Activated T-helper 9 cell treated with anti-CD3 and anti-CD28 coated beads, Interleukin-2, amount 50 U/mL, for 16 hours (primary cell): ENCODE data around the gene HOXB4.

Experiments used
- DNase-seq: peaks from one replicate; pipeline ENCODE4 v3.0.0-alpha.2; 2020; ENCODE audit warnings: low read depth

HOXB4 gene

DNA sequence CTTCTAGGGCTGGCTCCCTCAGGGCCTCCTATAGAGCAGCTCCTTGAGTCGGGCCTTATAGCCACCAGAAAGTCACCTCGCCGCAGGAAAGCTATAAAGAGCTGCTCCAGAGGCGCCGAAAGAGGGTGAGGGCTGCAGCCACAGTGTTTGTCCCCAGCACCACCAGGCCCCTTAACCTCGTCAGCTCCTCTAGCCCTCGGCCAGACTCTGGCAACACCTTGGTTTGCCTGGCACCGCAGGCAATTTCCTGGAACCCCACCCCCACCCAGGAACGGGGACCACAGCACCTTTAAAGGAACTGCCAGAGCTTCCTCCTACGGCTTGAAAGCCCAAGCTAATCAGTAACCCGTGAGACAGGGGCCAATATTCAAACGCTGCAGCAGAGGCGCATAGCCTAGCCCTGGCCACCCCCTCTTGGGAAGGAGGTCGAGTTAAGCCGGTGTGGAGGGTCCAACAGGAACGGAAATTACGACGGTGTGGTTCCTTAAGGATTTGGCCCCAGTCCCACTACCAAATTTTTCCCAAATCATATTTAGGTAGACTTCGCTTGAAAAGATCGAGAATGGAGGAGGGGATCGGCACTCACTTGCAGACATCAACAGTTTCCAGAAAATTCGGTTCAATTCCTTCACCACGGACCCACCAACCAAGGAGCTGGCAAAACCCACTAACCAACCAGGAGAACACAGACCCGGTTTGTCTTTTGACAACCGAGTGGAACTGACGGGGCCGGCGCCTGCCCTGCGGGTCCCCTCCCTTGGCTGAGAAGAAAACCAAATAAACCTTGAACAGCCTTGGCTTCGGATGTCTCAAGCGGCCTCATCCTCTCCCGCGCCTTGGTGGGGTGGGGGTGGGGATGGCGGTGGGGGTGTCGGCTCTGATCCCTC, 23.6 kb upstream of the HOXB4 start:
- no peak for DNase-seq

DNA sequence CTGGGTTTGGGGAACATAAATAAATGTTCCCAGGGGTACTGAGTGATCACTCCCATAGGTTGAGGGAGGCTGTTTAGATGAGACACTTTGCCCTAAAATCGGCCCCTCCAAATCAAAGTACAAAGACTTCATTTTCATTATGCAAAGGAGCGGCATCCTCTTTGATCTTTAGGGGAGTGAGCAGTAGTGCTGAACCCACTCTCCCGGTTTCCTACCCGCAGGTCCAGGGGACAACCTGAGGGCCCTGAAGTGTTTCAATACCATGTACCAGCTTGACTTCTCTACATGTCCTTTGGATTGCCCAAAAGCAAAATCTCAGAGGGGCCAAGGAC, 23.0 kb upstream of the HOXB4 start:
- DNase-seq, result no peak

DNA sequence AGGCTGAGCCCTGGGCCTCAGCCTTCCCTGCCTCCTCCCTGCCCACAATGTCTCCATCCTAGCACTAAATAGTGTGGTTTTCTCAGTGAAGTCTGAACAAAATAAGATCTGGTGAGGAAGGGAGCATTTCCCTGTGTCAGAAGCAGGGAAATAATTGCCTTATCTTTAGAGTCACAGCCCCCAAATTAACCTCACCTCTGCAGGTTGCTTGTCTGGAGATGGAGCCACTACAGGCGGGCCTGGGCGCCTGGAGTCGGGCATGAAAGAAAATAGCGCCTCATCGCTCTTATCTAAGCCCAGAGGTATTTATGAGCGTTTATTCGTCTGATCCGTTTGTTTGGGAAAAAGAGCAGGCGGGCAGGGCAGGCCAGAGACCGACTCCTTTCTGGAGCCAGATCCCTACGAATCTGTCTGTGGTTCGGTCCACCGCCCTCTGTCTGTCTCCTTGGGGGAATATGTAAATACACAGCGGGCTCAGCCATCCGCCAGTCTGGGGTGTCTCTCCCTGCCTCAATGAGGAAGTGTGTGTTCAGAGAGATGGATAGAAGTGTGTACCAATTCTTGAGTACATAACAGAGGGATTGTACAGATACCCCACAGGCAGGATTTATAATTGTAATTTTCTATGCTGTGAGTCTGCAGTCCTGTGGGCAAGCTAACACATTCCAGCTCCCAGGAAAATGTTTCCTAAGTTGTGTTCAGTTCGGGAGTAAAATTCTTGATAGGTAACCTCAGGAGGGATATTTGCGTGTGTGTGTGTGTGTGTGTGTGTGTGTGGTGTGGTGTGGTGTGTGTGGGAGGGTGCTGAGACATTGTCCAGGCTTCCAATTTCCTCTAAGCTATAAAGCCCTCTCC, 22.3 kb upstream of the HOXB4 start:
- no peak for DNase-seq

DNA sequence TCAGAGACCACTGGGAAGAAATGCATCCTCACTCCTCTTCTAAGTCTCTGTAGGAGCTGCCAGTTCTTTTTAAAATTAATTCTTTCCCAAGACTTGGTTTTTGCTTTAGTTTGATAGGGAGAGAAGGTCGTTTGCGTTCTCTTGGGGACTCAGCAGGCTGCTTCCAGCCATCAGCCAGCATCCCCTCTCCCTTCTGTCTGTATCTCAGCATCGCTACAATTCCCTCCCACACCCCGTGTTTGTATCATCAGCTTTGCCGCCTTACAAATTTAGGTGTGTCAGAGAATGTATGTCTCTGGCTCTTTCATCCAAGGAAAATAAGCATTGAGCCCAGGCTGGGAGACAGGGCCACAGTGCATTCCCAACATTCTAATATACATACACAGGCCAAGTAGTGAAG, 21.2 kb upstream of the HOXB4 start:
- DNase-seq, result no peak

DNA sequence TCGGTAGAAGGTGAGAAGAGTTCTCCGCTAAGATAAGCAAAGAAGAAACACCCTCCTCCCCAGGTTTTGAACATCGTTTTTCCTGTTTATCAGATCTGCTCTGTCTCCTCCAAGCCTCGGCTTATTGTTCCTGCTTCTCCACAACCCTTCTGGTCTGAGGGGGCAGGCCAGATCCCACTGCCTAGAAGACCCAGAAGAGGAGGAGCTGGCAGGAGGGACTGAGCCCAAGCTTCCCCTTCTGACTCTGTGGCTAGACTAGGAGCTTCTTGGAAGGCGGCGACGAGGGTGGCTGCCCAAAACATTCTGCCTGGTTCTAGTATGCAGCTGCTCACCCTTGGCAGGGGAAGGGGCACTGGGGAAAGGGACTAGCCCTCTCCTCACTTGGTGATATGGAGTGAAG, 20.6 kb upstream of the HOXB4 start:
- no peak for DNase-seq

DNA sequence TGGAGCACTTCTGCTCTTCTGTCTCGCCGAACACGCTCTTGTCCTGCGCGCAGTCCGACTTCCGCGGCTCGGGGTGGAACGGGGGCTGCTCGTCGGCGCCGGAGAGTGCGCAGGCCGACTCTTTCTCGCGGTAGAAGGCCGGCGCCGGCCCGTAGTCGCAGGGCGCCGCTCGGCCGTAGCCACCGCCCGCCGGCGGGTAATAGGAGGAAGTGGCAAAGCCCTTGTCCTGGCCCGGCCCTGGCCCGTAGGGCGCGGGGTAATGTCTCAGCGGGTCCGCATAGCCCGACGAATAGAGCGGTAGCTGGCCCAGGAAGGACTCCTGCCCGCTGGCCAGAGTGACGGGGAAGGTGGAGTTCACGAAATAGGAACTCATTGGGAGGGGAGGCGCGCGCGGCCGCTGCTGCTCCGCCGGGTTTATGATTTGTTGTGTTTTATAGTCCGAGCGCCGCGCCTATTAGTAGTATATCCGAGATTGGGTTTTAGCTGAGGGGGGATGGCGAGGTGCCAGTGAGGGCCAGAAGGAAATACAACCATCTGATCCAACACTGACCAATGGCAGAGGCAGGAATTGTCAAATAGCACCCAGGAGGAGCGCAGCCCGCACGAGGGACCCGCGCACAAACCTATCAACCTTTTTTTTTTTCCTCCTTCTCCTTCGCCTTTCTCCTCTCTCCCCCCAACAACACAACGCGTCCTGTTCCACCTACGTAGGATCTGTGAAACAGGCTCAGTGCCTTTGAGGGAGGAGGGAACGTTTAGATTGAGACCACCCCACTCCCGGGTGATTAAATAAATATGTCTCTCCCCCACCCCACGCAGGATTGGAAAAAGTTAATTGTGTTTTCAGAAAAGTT, 19.9 kb upstream of the HOXB4 start:
- no peak for DNase-seq

DNA sequence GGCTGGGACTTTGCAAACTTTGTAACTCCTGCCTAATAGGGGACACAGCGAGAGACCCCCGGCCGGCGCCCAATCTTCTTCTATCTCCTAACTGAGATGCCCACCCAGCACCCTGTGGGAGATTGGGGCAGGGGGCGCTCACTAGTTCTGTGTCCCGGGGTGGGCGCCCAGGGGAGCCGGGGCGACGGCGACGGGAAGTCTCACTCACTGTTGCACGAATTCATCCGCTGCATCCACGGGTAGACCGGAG, 19.3 kb upstream of the HOXB4 start:
- DNase-seq, result no peak

DNA sequence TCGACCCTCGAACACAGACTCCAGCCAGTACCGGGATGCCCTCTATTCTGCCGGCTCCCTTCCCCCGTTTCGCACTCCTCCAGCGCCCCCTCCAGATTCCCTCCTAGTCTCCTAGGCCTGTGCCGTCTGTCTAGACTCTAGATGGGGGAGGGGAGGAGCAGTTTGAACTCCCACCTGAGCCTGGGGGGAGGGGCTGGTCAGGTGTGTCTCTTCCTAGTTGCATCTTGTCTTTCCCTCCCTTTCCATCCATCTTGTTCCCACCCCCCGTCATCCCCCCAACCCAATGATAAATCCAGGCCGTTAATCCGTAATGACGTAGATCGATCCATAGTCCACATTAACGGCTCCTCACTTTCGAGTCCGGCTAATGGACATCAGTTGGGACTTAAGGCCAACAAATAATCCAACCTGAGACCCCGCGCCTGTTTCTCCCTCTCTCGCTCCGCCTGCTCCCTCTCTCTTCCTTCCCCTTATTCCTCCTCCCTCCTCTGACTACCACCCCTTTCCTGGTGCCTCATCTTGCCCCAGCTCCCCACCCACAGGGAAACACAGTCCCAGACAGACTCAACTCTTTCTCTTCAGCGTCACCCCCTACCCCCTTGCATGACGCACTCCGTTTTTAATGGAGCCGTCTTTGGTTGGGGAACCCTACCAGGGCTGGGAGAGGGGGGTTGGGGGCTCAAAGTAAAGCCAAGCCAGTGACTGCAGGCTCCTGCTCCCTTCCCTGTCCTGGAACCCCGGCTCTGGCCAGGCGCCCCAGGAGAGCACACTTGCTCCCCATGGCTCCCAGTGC, 18.8 kb upstream of the HOXB4 start:
- DNase-seq, result no peak

DNA sequence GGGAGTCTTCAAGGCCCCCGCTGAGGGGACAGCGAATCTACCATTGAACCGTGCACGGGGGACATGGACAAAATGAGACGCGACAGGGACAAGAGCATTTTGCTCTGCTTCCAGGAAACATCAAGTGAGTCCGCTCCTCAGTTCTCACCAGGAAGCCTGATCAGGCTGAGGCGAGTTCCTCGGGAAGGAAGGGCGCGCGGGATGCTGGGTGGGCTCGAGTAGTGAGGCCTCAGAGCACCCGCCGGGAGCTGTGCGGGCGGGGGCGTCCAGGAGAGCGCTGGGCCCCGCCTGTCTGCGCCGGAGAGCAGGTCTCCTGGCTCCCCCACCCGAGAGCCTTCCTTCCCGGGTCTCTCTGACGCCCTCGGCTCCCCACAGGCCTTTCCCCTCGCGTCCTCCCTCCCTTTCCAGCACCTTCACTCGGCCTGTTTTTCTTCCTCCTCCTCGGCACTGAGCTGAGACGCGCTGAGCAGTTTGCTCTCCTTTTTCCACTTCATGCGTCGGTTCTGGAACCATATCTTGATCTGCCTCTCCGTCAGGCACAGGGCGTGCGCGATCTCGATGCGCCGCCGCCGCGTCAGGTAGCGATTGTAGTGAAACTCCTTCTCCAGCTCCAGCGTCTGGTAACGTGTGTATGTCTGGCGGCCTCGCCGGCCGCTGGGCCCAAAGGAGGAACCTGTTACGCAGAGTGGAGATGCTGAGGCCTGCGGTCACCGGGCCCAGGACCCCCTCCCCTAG, 18.0 kb upstream of the HOXB4 start:
- no peak for DNase-seq

DNA sequence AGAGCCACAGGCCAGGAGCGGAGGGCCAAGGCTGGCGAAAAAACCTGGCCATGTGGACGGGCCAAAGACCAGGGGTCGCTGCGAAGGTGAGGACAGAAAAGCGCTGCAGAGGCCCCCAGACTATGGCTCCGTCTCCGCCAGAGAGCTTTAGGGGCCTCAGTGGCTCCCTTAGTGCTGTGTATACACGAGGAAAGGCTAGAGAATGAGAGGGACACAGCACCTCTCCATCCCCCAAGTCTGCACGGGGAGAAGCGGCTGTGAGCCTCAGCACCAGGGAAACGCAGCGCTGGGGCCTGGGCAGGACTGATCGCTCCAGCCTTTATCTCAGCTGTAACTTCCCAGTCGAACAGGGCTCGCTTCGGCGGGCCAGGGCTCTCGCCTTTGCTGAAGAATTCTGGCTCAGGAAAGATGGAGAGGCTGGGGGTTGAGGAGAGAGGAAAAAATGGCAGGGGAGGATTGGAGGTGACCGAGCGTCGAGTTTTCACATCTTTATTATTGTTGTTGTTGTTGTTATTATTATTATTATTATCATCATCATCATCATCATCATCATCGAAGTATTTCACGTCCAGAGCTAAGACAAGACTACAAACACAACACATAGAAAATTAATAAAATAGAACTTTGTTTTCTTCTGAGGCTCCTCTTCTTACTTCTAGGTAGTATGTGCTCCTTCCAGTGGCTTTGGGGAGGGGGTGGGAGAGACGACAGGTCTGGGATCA, 17.3 kb upstream of the HOXB4 start:
- no peak for DNase-seq

DNA sequence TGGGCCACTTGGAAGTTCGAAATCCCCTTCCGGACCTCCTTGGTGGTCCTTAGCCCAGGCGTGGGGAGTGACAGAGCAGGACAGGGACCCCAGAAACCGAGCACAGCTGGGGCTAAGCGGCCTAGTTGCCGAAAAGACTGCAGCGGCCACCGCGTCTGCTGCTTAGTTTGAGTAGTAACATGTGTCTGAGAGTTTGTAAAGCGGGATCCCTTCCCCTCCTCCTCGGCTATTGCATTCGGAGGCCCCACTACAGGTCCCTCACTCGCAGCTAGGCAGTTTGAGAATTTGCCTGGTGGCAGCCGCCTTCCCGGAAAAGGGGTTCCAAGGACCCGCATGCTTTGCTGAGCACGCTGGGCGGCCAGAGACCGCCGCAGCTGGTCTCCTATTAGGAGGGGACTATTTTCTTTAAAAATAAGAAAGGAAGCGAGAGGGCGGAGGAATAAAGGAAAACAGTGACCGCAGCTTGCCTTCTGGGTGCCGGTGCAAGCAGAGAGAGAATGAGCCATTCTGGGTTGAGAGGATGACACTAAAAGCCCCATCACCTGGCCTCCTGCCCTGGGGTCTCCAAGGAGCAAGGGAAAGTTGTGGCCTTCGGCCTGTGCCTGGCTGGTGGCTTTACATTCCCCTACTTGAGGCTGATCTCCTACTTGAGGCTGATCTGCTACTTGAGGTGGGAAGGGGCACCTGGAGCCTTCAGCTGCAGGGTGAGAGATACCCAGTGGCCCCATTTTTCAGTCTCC, 16.6 kb upstream of the HOXB4 start:
- DNase-seq, result no peak

DNA sequence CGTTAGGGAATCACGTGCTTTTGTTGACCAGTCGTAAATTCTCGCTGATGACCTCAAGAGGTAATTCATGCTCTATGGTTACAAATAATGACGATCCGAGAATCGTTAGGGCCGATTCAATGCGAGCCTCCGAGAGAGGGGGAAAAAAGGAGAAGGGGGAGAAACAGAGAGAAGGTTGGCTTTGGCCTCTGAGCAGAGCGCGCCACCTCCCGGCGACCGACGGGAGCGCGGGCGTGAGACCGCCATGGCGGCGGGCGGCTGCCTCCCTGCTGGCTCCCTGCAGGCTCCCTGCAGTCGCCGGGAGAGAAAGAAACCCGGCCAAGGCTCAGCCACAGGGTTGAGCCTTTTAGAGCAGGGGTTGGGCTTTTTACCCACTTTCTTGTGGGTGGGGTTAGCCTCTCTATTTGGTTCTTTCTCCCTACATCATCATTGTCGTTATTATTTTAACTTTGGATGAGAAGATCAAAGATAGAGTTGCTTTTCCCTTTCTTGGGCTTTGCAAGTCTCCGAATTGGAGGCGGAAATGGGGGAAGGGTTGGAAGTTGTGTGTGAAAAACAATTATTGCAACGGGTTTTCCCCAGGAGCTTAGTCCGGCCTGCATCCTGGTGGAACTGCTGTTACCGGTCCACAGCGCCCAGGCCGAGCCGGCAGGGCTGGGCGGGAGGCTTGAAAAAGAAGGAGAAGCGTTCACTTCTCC, 15.8 kb upstream of the HOXB4 start:
- DNase-seq, result peak; percentile 73

DNA sequence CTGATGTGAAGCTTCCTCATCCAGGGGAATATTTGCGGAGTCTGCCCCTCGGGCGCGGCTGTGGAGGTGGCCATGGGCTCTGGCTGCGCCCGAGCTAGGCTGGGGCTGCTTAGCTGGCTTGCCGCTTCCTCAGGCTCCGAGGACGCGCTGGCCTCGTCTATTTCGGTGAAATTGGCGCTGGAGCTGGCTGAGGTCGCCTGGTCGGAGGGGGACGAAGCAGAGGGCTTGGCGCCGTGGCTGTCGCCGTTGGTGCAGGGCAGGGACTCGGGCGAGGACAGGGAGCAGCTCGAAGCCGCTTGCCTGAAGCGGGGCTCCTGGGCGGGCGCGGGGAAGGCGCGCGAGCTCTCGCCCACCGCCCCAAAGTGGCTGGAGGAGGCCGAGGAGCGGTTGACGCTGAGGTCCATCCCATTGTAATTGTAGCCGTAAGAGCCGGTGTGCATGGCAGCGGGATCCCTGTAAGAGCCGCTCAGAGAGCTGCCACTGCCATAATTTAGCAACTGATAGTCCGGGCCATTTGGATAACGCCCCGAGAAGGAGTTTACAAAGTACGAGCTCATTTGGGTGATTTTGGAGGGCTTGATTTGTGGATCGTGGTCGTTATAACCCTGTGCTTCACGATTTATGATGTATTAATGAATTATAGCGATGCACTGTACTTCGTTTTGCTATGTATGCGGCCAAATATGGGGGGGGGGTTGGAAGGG, 15.1 kb upstream of the HOXB4 start, which contains the start of gene HOXB5:
HOXB5 (minus strand) TSS at position 654 of the 704 bp plus-strand sequence; CDS start at position 557, 97 bp downstream.
- DNase-seq, result no peak

DNA sequence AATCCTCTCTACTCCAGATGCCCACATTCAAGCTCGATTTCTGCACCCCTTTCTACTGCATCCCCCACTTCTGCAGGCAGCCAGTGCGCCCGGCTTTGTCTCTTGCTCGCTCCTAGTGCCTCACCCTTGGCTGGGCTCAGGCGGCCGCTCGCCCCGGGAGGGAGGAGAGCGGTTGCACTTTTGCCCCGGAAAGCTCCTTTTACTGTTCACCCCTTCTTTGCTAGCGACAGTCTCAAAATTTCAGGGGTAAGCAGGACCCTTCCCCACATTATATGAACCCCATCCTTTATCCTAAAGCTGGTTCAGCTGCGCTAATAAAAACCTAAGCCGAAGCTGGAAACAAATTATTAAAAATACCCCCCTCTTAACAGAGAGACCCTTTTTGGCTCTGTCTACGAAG, 14.4 kb upstream of the HOXB4 start:
- DNase-seq, result no peak

DNA sequence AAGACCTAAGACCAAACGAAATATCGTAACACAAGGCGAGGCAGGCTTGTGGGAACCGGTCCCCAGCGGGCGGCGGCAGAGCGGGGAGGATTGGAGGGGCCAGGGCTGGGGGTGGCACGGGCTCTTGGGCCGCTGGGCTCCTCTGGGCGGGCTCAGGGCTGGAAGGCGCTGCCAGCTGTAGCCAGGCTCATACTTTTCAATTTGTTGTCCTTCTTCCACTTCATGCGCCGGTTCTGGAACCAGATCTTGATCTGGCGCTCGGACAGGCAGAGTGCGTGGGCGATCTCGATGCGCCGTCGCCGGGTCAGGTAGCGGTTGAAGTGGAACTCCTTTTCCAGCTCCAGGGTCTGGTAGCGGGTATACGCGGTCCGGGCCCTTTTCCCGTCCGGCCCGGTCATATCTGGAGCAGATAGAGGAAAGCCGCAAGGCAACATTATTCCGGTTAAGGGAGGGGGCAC, 13.9 kb upstream of the HOXB4 start:
- no peak for DNase-seq

DNA sequence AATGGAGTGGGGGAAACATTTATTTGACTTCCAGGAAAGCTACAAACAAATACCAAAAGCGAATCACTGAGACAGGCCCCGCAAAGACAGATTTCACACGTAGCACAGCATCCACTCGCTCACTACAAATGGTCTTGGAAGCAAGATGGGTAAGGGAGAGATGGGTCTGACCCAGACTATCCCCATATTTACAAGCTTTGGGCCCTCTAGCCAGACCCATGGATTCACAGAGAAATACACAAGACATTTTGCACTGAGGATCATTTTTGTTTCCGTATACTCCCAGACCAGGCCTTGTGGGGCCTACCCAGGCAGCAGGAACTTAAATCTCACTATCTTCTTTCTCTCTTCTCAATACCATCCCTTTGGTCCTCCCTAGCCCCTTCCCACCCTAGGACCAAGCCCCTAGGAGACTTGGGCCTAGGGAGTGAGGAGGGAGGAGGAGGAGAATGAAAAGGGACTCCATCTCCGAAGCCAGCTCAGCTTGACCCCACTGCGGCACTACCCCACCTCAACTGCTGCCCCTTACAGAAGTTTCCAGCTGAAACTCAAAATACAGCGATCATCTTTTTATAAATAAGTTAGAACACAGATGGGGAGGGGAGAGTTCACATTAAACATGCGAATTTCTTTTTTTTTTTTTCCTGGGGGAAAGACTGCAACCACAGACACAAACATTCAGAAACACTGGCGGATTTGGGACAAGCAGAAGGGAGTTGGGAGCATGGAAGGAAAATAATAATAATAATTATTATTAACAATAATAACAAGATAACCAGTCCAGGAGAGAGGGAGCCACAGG, 13.3 kb upstream of the HOXB4 start:
- DNase-seq, result no peak

DNA sequence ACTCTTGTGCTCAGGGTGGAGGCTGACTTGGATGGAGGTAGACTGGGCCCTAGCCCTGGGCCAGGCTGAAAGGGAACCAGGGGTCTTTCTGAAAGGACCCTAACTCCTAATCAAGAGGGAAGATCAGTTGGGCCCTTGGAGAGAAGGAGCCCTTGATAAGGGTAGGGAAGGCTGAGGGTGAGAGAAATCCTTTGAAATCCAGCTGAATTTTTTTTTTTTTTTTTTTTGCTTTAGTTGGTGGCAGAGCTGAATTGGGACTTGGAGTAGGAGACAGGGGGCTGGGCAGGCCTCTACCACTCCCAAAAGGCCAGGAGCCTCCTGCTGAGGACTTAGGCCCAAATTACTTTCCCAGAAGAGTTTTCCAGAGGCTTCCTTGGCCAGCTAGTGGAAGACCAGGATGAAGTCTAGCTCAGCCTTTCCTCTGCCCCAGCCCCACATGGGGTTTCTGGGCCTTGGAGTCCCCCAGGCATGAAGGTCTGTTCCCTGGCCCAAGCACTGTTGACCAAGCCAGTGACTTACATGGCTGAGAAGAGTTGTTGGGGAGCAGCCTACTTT, 12.5 kb upstream of the HOXB4 start:
- no peak for DNase-seq
